HEK293 (cell line): ENCODE measurements around the gene KCTD21.

Experiments
- CTCF ChIA-PET: fragments of 350-600 bp; formaldehyde crosslinking; extraction: SDS; loops from one replicate; lab custom pipeline; 2021; ENCODE audit warnings: antibody characterized with exemption; lab: Yijun Ruan, JAX
- POLR2A ChIA-PET: fragments of 300-600 bp; formaldehyde crosslinking; extraction: SDS; loops from one replicate; lab custom pipeline; 2020; ENCODE audit warnings: antibody characterized with exemption, inconsistent platforms; lab: Yijun Ruan, JAX
- H3K27ac ChIP-seq: fragments of 200-500 bp; sonication (Bioruptor generic); 2 replicates; pipeline ENCODE4 v1.5.1; 2014; ENCODE audit warnings: low read depth, low read length, control low read depth, inconsistent platforms; ENCODE audit errors: extremely low read depth
- H3K36me3 ChIP-seq, 2 experiments: fragments of 200-500 bp in 1 of 2; sonication (Bioruptor generic) in 1 of 2; 1 replicate in 1 of 2; 2 replicates in 1 of 2; pipeline ENCODE4 v1.5.1; 2014 to 2017; ENCODE audit warnings: inconsistent platforms in 2 of 2, low read length in 2 of 2; ENCODE audit not compliant: control insufficient read depth in 2 of 2, insufficient read depth in 1 of 2
- H3K4me1 ChIP-seq: fragments of 200-500 bp; sonication (Bioruptor generic); 2 replicates; pipeline ENCODE4 v1.5.1; 2014; ENCODE audit warnings: mild to moderate bottlenecking, low read length, inconsistent platforms; ENCODE audit not compliant: control insufficient read depth, insufficient read depth
- H3K4me3 ChIP-seq: 2 replicates; pipeline ENCODE4 v1.5.1; 2011; ENCODE audit warnings: low read depth, mild to moderate bottlenecking, control low read depth, low read length, moderate library complexity
- H3K9me3 ChIP-seq: fragments of 200-500 bp; sonication (Bioruptor generic); 2 replicates; pipeline ENCODE4 v1.5.1; 2014; ENCODE audit warnings: low read depth, low read length, inconsistent platforms; ENCODE audit not compliant: control insufficient read depth, insufficient read depth
- BCL11A ChIP-seq: fragments of 450-650 bp; formaldehyde crosslinking; IDR thresholded peaks from 2 replicates; pipeline ENCODE4 v1.5.1; 2016; ENCODE audit warnings: low read depth, missing biosample characterization, missing genetic modification characterization
- EGR2 ChIP-seq: fragments of 450-650 bp; formaldehyde crosslinking; IDR thresholded peaks from 2 replicates; pipeline ENCODE4 v1.5.1; 2016; ENCODE audit warnings: low read depth, missing biosample characterization, missing genetic modification characterization
- MYNN ChIP-seq: fragments of 450-650 bp; formaldehyde crosslinking; IDR thresholded peaks from 2 replicates; pipeline ENCODE4 v1.5.1; 2016; ENCODE audit warnings: missing biosample characterization, missing genetic modification characterization, borderline replicate concordance
- PRDM10 ChIP-seq: fragments of 450-650 bp; formaldehyde crosslinking; IDR thresholded peaks from 2 replicates; pipeline ENCODE4 v1.5.1; 2016; ENCODE audit warnings: missing biosample characterization, missing genetic modification characterization
- RBAK ChIP-seq: fragments of 450-650 bp; formaldehyde crosslinking; IDR thresholded peaks from 2 replicates; pipeline ENCODE4 v1.5.1; 2016; ENCODE audit warnings: missing biosample characterization, missing genetic modification characterization
- SCRT1 ChIP-seq: fragments of 450-650 bp; formaldehyde crosslinking; IDR thresholded peaks from 2 replicates; pipeline ENCODE4 v1.5.1; 2016; ENCODE audit warnings: missing biosample characterization, missing genetic modification characterization, borderline replicate concordance
- SP7 ChIP-seq: fragments of 450-650 bp; formaldehyde crosslinking; IDR thresholded peaks from 2 replicates; pipeline ENCODE4 v1.5.1; 2016; ENCODE audit warnings: missing biosample characterization, missing genetic modification characterization
- TRIM28 ChIP-seq: IDR thresholded peaks from 2 replicates; pipeline ENCODE4 v1.6.1; 2011; ENCODE audit warnings: low read length, control low read depth, borderline replicate concordance
- WT1 ChIP-seq: fragments of 450-650 bp; formaldehyde crosslinking; IDR thresholded peaks from 2 replicates; pipeline ENCODE4 v1.5.1; 2016; ENCODE audit warnings: missing biosample characterization, missing genetic modification characterization
- ZBTB17 ChIP-seq: fragments of 450-650 bp; formaldehyde crosslinking; IDR thresholded peaks from 2 replicates; pipeline ENCODE4 v1.5.1; 2016; ENCODE audit warnings: missing biosample characterization, missing genetic modification characterization
- ZBTB49 ChIP-seq: fragments of 450-650 bp; formaldehyde crosslinking; IDR thresholded peaks from 2 replicates; pipeline ENCODE4 v1.5.1; 2016; ENCODE audit warnings: missing biosample characterization, missing genetic modification characterization, low read depth
- ZNF10 ChIP-seq: fragments of 450-650 bp; formaldehyde crosslinking; IDR thresholded peaks from 2 replicates; pipeline ENCODE4 v1.5.1; 2017; ENCODE audit warnings: missing biosample characterization, missing genetic modification characterization
- ZNF121 ChIP-seq: fragments of 450-650 bp; formaldehyde crosslinking; IDR thresholded peaks from 2 replicates; pipeline ENCODE4 v1.5.1; 2016; ENCODE audit warnings: missing biosample characterization, missing genetic modification characterization
- ZNF157 ChIP-seq: fragments of 450-650 bp; formaldehyde crosslinking; IDR thresholded peaks from 2 replicates; pipeline ENCODE4 v1.5.1; 2016; ENCODE audit warnings: missing biosample characterization, missing genetic modification characterization
- ZNF184 ChIP-seq: fragments of 450-650 bp; IDR thresholded peaks from 2 replicates; pipeline ENCODE4 v1.5.1; 2018; ENCODE audit warnings: missing biosample characterization, mild to moderate bottlenecking, missing genetic modification characterization
- ZNF394 ChIP-seq: fragments of 450-650 bp; formaldehyde crosslinking; IDR thresholded peaks from 2 replicates; pipeline ENCODE4 v1.5.1; 2016; ENCODE audit warnings: missing biosample characterization, missing genetic modification characterization, mild to moderate bottlenecking, moderate library complexity, borderline replicate concordance
- ZNF416 ChIP-seq: fragments of 450-650 bp; formaldehyde crosslinking; IDR thresholded peaks from 2 replicates; pipeline ENCODE4 v1.5.1; 2016; ENCODE audit warnings: missing biosample characterization, missing genetic modification characterization
- ZNF423 ChIP-seq: fragments of 450-650 bp; formaldehyde crosslinking; IDR thresholded peaks from 2 replicates; pipeline ENCODE4 v1.5.1; 2016; ENCODE audit warnings: missing biosample characterization, missing genetic modification characterization
- ZNF580 ChIP-seq: fragments of 450-650 bp; formaldehyde crosslinking; IDR thresholded peaks from 2 replicates; pipeline ENCODE4 v1.5.1; 2016; ENCODE audit warnings: missing biosample characterization, missing genetic modification characterization
- ZNF747 ChIP-seq: fragments of 450-650 bp; formaldehyde crosslinking; IDR thresholded peaks from 2 replicates; pipeline ENCODE4 v1.5.1; 2016; ENCODE audit warnings: missing biosample characterization, missing genetic modification characterization
- ZNF837 ChIP-seq: fragments of 450-650 bp; formaldehyde crosslinking; IDR thresholded peaks from 2 replicates; pipeline ENCODE4 v1.5.1; 2016; ENCODE audit warnings: missing biosample characterization, missing genetic modification characterization
- ZNF843 ChIP-seq: fragments of 450-650 bp; formaldehyde crosslinking; IDR thresholded peaks from 2 replicates; pipeline ENCODE4 v1.5.1; 2016; ENCODE audit warnings: missing biosample characterization, missing genetic modification characterization

KCTD21 gene

DNA sequence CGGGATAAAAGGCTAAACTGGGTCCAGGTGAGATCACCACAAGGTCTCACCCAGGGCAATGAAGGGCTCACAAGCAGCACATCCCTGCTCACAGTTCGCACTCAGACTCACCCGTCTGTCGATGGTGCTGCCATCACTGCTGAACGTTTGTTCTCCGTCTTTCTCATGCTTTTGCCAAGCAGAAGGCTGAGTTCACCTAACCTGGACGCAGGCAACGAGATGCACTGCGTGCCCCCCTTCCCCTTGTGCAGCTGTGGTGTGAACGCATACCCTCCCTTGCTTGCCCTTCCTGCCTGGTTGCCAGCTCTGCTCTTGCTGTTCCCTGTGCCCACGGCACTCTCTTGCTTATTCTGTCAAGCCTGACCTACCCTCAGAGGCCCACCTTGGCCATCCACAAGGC lies 18.0 kb downstream of the KCTD21 start (continued):
- TF ChIP-seq PRDM10 (tag by site-specific recombination) (no peak), SP7 (tag by site-specific recombination) (no peak), ZNF837 (tag by site-specific recombination) (no peak), ZNF157 (no peak)

DNA sequence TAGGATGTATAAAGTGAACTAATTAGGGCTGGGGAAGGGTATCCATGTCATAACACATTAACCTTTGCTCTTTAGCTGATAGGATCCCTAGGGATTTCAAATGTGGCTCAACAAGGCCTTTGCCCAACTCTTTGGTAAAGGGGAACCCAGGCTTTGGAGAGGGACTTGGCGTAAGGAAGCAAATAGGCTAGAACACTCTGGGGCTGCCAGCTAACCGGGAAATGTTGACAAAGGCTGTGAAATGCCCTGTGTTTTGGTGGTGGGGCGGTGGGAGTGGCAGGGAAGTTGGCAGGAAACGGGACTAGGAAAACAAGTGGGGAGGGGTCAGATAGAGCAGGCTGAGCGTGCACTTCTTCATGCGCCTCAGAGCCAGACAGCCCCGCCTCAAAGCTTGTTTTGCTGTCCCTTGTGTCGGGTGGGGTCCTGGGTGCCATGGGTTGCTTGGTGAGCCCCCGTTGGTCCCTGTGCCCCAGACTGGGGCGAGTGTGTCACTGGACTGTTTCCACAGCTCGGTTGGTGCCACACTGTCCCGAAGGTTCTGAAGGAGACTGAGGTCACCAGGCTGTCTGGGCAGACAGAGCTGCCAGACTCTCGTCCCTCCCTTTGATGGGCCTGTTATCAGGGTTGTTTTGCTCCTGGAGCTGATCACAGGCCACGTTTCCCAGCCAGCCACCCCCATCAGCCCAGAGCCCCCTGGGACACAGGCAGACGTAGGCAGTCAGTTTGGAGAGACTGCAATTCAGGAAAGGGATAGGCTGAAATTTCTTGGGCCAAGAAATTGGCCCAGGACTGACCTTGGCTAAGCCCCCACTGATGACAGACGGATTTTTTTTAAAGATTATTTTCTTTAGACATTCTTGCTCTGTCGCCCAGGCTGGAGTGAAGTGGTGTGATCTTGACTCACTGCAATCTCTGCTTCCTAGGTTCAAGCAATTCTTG lies 19.6 kb downstream of the KCTD21 start:
- CTCF ChIA-PET = no interaction called here
- Histone ChIP-seq H3K36me3 (peaks cover 0 to 7% of the 10 kb centered on the region in 2 experiments; a peak in 1 of 3 replicates), H3K4me1 (no peaks in the 10 kb centered on the region)
- TF ChIP-seq ZNF10 (no peak), ZNF394 (tag by site-specific recombination) (no peak), ZNF843 (tag by site-specific recombination) (no peak), BCL11A (tag by site-specific recombination) (no peak), TRIM28 (no peak), ZBTB49 (tag by site-specific recombination) (no peak), RBAK (tag by site-specific recombination) (no peak), SCRT1 (tag by site-specific recombination) (no peak), ZNF747 (no peak), ZNF423 (tag by site-specific recombination) (no peak), ZNF184 (tag by site-specific recombination) (no peak), ZNF580 (tag by site-specific recombination) (no peak), ZBTB17 (tag by site-specific recombination) (no peak), WT1 (tag by site-specific recombination) (no peak), MYNN (tag by site-specific recombination) (no peak), ZNF416 (tag by site-specific recombination) (no peak), ZNF121 (tag by site-specific recombination) (no peak), EGR2 (tag by site-specific recombination) (no peak)
- TF ChIP-seq, all 188 proteins: peak for 0
- Histone ChIP-seq H3K9me3 (no peaks in the 10 kb centered on the region), H3K4me3 (no peak overlapping the region), H3K27ac (no peak overlapping the region)
- POLR2A ChIA-PET = interaction anchor here (1.3 kb wide), 1 partner anchor 29 kb away, joined by 3 read pairs; the partner anchor contains the start of gene ALG8
